GM12878 (cell line): ENCODE data around the gene RPS8. TPM values are rescaled to one million over a fixed set of nuclear protein-coding genes. Genes with fewer than 3 reads are reported as not detected.
A peak's percentile ranks its signal among the peaks of the same experiment; 100 is the strongest.

Experiments
- BMI1 ChIP-seq: fragments of 450-650 bp; IDR thresholded peaks from 2 replicates; pipeline ENCODE4 v1.6.1; 2016; ENCODE audit warnings: mild to moderate bottlenecking, moderate library complexity, borderline replicate concordance
- CEBPZ ChIP-seq: fragments of 150-350 bp; IDR thresholded peaks from 2 replicates; pipeline ENCODE4 v1.6.1; 2016; ENCODE audit warnings: low read depth, low read length
- CHD2 ChIP-seq: IDR thresholded peaks from 2 replicates; pipeline ENCODE4 v1.6.1; 2011; ENCODE audit warnings: low read depth, low read length, improper control_type of control experiment, borderline replicate concordance
- LARP7 ChIP-seq: fragments of 450-650 bp; IDR thresholded peaks from 2 replicates; pipeline ENCODE4 v1.6.1; 2017; ENCODE audit warnings: mild to moderate bottlenecking
- MTA2 ChIP-seq: fragments of 450-650 bp; IDR thresholded peaks from 2 replicates; pipeline ENCODE4 v1.6.1; 2016; ENCODE audit warnings: low read depth, mild to moderate bottlenecking, moderate library complexity
- MYB ChIP-seq: fragments of 150-350 bp; IDR thresholded peaks from 2 replicates; pipeline ENCODE4 v1.6.1; 2014; ENCODE audit warnings: mild to moderate bottlenecking, low read depth, low read length, borderline replicate concordance
- POLR2AphosphoS5 ChIP-seq: IDR thresholded peaks from 2 replicates; pipeline ENCODE4 v1.6.1; 2011; ENCODE audit warnings: mild to moderate bottlenecking, low read length, inconsistent platforms
- SP1 ChIP-seq: IDR thresholded peaks from one replicate; pipeline ENCODE4 v1.6.1; 2011; ENCODE audit warnings: low read depth, low read length
- SREBF1 ChIP-seq: IDR thresholded peaks from 2 replicates; pipeline ENCODE4 v1.6.1; 2012; ENCODE audit warnings: mild to moderate bottlenecking, low read length
- TAF1 ChIP-seq: IDR thresholded peaks from 2 replicates; pipeline ENCODE4 v1.6.1; 2011; ENCODE audit warnings: mild to moderate bottlenecking, low read depth, low read length, borderline replicate concordance
- TCF3 ChIP-seq: IDR thresholded peaks from 2 replicates; pipeline ENCODE4 v1.6.1; 2012; ENCODE audit warnings: low read depth, mild to moderate bottlenecking, low read length, borderline replicate concordance; ENCODE audit not compliant: insufficient read depth
- polyA plus RNA-seq, 11 experiments: library from polyadenylated mRNA; depleted of rRNA in 4 of 11; unstranded in 6 of 11; stranded (reverse) in 5 of 11; fragments of >200 nt; fragmentation: Nextera tagmentation in 4 of 11; fragmentation: Illumina TruSeq in 1 of 11; extraction: Ambion mirVana in 4 of 11; extraction: Trizol in 1 of 11; gene quantifications; 1 replicate in 1 of 11; 2 replicates in 10 of 11; pipeline versions ENCODE4 v1.2.1 to v1.2.3, GENCODE V29; 2011 to 2016; ENCODE audit warnings: inconsistent platforms in 2 of 11, missing spikeins in 2 of 11, low read depth in 1 of 11
- total RNA-seq, 4 experiments: library from RNA; depleted of rRNA in 3 of 4; stranded (reverse); fragments of >200 nt in 3 of 4; fragmentation: Illumina TruSeq in 1 of 4; extraction: Trizol in 1 of 4; gene quantifications; 2 replicates each; pipeline versions ENCODE4 v1.2.1 to v1.2.3, GENCODE V29; 2013 to 2021

Gene RPS8
- total and polyA plus RNA-seq, 10 of the 15 experiments (the other 5 are each of a cell fraction or from before 2014, with no cell fraction given): 1,296 to 3,461 (median 2,877) TPM

- TF ChIP-seq TAF1 (peak; percentile 65; the same call in 1 of the 2 replicates), TCF3 (0 out of 2 replicates have a peak, but pooled peaks have one; percentile 59), CHD2 (peak; percentile 64), BMI1 (no peak), SP1 (peak; percentile 64), SREBF1 (no peak), CEBPZ (no peak), MYB (no peak), MTA2 (peak; percentile 52), LARP7 (no peak), POLR2AphosphoS5 (peak; percentile 54; the same call in 1 of the 2 replicates)
These were observed 33.9 kb downstream of the RPS8 start (continued) for GRCh38 chr1:44808938-44809917.
